CD4-positive, alpha-beta T cell (primary cell): ENCODE measurements around the gene RALY. TPM values are rescaled to one million over a fixed set of nuclear protein-coding genes. Genes with fewer than 3 reads are reported as not detected.

ENCODE experiments used
- ATAC-seq: fragments of 200-7000 bp; cut with Tn5 transposase; one replicate; pipeline ENCODE4 v1.10.0; 2022; ENCODE audit warnings: mild to moderate bottlenecking; ENCODE audit not compliant: poor library complexity
- CTCF ChIA-PET: fragments of 350-600 bp; sonication (Branson Sonifier 250); formaldehyde crosslinking; loops from one replicate; lab custom pipeline; 2021; ENCODE audit warnings: antibody characterized with exemption, inconsistent platforms; lab: Charles Lee
- POLR2A ChIA-PET: fragments of 350-600 bp; sonication (Branson Sonifier 250); formaldehyde crosslinking; loops from one replicate; lab custom pipeline; 2021; ENCODE audit warnings: antibody characterized with exemption, inconsistent platforms; lab: Charles Lee
- DNase-seq, 14 experiments: peaks; one replicate each; pipeline ENCODE4 v3.0.0-alpha.2; 2013 to 2020; ENCODE audit warnings: mixed read lengths in 2 of 14
- H3K27ac ChIP-seq, 2 donors: one replicate each; pipeline versions ENCODE4 v1.5.1 to v1.7.0; 2013; ENCODE audit warnings: low read length in 2 of 2, low read depth in 1 of 2, mild to moderate bottlenecking in 1 of 2
- H3K27me3 ChIP-seq, 2 experiments: 1 replicate in 1 of 2; 2 replicates in 1 of 2; pipeline versions ENCODE4 v1.6.1 to v1.7.0; 2013; ENCODE audit warnings: low read length in 2 of 2, control low read depth in 1 of 2, mild to moderate bottlenecking in 1 of 2, moderate library complexity in 1 of 2; ENCODE audit not compliant: insufficient read depth in 2 of 2, control insufficient read depth in 1 of 2
- H3K36me3 ChIP-seq: one replicate; pipeline ENCODE4 v1.6.1; 2013; ENCODE audit warnings: low read length, control low read depth; ENCODE audit not compliant: insufficient read depth
- H3K4me1 ChIP-seq: one replicate; pipeline ENCODE4 v1.6.1; 2013; ENCODE audit warnings: low read length, control low read depth; ENCODE audit not compliant: insufficient read depth
- H3K4me3 ChIP-seq: one replicate; pipeline ENCODE4 v1.5.1; 2013; ENCODE audit warnings: mild to moderate bottlenecking, low read length, moderate library complexity
- H3K9me3 ChIP-seq, 2 experiments: 1 replicate in 1 of 2; 2 replicates in 1 of 2; pipeline versions ENCODE4 v1.6.1 to v1.7.0; 2013; ENCODE audit warnings: low read length in 2 of 2, mild to moderate bottlenecking in 2 of 2, control low read depth in 1 of 2, moderate library complexity in 1 of 2; ENCODE audit not compliant: control insufficient read depth in 1 of 2, insufficient read depth in 1 of 2
- H3K27ac Mint-ChIP-seq: one replicate; pipeline ENCODE4 v1.8.0; 2020; ENCODE audit warnings: mixed read lengths
- H3K27me3 Mint-ChIP-seq: one replicate; pipeline ENCODE4 v1.8.0; 2021; ENCODE audit warnings: mixed read lengths
- H3K36me3 Mint-ChIP-seq: one replicate; pipeline ENCODE4 v1.8.0; 2021; ENCODE audit warnings: low read depth, mixed read lengths
- H3K4me1 Mint-ChIP-seq: one replicate; pipeline ENCODE4 v1.8.0; 2021; ENCODE audit warnings: low read depth, mixed read lengths
- H3K4me3 Mint-ChIP-seq: one replicate; pipeline ENCODE4 v1.8.0; 2020; ENCODE audit warnings: mild to moderate bottlenecking, mixed read lengths
- H3K9me3 Mint-ChIP-seq: one replicate; pipeline ENCODE4 v1.8.0; 2020; ENCODE audit warnings: mixed read lengths
- intact Hi-C, 2 experiments: fragments of 100-400 bp; cut with DNase I in 1 of 2; cut with micrococcal nuclease in 1 of 2; formaldehyde crosslinking; loops; one replicate each; pipeline versions ENCODE4 v1.15.1 to v1.9.0; 2023 to 2025; cut with DNase I, micrococcal nuclease
- total RNA-seq, 174 experiments: library from RNA in 2 of 174; stranded (reverse) in 2 of 174; gene quantifications; one replicate each; pipeline ENCODE4 v1.2.3 and lab custom pipeline; 2021 to 2026
- TF ChIP-seq, protein P1 (sequence below): fragments of 200-600 bp; IDR thresholded peaks from one replicate; pipeline ENCODE4 v1.8.0; 2022; ENCODE audit warnings: antibody characterized with exemption, mild to moderate bottlenecking

The RALY gene
- total RNA-seq, 2 experiments from 2014 or later, result 112 TPM

DNA sequence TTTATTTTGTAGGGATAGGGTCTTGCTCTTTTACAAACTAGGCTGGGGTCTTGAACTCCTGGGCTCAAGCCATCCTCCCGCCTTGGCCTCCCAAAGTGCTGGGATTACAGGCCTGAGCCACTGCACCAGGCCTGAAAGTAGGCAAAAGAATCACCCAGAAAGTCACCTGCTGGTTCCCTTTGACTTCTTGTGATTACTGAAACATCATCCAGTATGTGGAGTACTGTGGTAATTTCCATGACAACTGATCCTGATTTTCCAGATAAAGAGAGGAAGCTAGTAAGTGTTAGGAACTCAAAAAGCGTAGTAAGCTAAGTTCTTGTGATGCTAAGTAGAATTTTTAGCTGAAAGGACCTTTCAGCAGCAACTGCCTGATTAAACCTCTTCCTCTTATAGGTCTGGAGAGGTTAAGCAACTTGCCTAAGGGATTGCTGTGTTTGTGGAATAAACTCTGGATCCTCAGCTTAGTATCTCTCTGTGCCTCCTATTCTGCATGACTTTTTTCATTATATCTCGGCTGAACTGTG lies 16.8 kb downstream of the RALY start:
- H3K36me3 Mint-ChIP-seq, result peaks cover 18% of the 10 kb centered on the region
- Histone ChIP-seq H3K9me3 (no peaks in the 10 kb centered on the region), H3K4me1 (peaks cover 61% of the 10 kb centered on the region), H3K36me3 (peaks cover 4% of the 10 kb centered on the region), H3K27ac (no peak overlapping the region), H3K4me3 (no peak overlapping the region), H3K27me3 (no peaks in the 10 kb centered on the region)
- H3K9me3 Mint-ChIP-seq, result no peaks in the 10 kb centered on the region
- H3K4me3 Mint-ChIP-seq, result no peak overlapping the region
- ATAC-seq (no peak), DNase-seq (no peak)
- H3K4me1 Mint-ChIP-seq, result peaks cover 92% of the 10 kb centered on the region
- intact Hi-C loops, result no loop called here
- POLR2A ChIA-PET, result interaction anchor here (0.6 to 0.7 kb wide), 2 partner anchors 17 to 193 kb away, joined by 3 read pairs; no protein-coding TSS in a partner anchor
- peak overlapping the region; percentile 50 for H3K27ac Mint-ChIP-seq
- TF ChIP-seq, protein P1, sequence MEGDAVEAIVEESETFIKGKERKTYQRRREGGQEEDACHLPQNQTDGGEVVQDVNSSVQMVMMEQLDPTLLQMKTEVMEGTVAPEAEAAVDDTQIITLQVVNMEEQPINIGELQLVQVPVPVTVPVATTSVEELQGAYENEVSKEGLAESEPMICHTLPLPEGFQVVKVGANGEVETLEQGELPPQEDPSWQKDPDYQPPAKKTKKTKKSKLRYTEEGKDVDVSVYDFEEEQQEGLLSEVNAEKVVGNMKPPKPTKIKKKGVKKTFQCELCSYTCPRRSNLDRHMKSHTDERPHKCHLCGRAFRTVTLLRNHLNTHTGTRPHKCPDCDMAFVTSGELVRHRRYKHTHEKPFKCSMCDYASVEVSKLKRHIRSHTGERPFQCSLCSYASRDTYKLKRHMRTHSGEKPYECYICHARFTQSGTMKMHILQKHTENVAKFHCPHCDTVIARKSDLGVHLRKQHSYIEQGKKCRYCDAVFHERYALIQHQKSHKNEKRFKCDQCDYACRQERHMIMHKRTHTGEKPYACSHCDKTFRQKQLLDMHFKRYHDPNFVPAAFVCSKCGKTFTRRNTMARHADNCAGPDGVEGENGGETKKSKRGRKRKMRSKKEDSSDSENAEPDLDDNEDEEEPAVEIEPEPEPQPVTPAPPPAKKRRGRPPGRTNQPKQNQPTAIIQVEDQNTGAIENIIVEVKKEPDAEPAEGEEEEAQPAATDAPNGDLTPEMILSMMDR, result no peak
- CTCF ChIA-PET, result no interaction called here
- no peaks in the 10 kb centered on the region for H3K27me3 Mint-ChIP-seq

DNA sequence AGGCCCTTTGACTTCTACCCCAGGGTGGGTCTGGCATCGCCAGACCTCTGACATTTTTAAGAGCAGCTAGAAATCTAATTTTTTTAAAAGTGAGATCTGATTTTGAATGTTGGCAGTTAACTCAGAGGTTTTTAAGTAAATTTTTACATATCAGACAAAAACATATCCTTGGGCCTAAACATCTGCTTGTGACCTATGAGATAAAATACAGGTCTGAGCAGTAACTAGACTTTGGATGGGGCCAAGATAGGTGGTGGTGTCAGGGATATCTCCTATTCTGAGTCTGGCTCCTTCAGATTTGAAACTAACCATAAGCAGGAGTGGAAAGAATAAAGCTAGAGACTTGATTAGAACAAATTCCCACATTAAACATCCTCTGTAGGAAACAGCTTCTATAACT lies 17.6 kb downstream of the RALY start:
- ChIA-PET POLR2A (interaction anchor here (0.7 kb wide), 1 partner anchor 12 kb away, joined by 4 read pairs; no protein-coding TSS in a partner anchor), CTCF (no interaction called here)
- Mint-ChIP-seq H3K36me3 (peaks cover 16% of the 10 kb centered on the region), H3K4me1 (peaks cover 92% of the 10 kb centered on the region), H3K4me3 (no peak overlapping the region), H3K27me3 (no peaks in the 10 kb centered on the region), H3K9me3 (no peaks in the 10 kb centered on the region), H3K27ac (no peak overlapping the region)
- TF ChIP-seq, protein P1, result no peak
- Histone ChIP-seq H3K9me3 (no peaks in the 10 kb centered on the region), H3K27me3 (no peaks in the 10 kb centered on the region), H3K27ac (no peak overlapping the region), H3K4me1 (peaks cover 69% of the 10 kb centered on the region), H3K36me3 (peaks cover 4% of the 10 kb centered on the region), H3K4me3 (no peak overlapping the region)
- DNase-seq, result no peak
- intact Hi-C loops, result no loop called here
- ATAC-seq, result no peak

DNA sequence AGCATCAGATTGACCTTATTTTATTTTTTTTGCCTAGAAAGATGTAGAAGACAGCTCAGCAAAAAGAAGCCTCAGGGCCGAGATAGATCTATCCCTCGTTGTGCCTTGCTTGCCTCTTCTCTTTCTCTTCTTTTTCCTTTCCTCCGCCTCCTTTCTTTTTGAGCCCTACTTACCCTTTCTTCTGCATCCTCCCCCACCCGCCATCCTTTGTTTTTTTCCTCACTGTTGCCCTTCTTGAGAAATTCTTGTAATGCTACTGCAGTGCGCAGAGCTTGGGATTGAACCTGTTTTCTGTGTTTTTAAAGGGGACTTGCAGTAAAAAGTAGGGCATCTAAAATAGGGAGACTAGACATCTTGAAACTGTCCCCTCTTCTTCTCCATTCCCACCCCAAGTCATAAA lies 18.6 kb downstream of the RALY start:
- no peaks in the 10 kb centered on the region for H3K9me3 Mint-ChIP-seq
- intact Hi-C loops, result no loop called here
- H3K27ac Mint-ChIP-seq, result peak overlapping the region; percentile 43
- no peak for ATAC-seq
- H3K4me3 Mint-ChIP-seq, result peak overlapping the region; percentile 3
- peaks cover 95% of the 10 kb centered on the region for H3K4me1 Mint-ChIP-seq
- H3K9me3 ChIP-seq, result no peaks in the 10 kb centered on the region
- H3K27ac ChIP-seq, result no peak overlapping the region
- no peaks in the 10 kb centered on the region for H3K27me3 Mint-ChIP-seq
- H3K27me3 ChIP-seq, result no peaks in the 10 kb centered on the region
- no peak overlapping the region for H3K4me3 ChIP-seq
- TF ChIP-seq, protein P1, result no peak
- CTCF ChIA-PET, result no interaction called here
- POLR2A ChIA-PET, result interaction anchor here (1.3 kb wide), 1 partner anchor 19 kb away, joined by 6 read pairs; the partner anchor contains the start of gene RALY
- H3K4me1 ChIP-seq, result peaks cover 74% of the 10 kb centered on the region
- H3K36me3 ChIP-seq, result no peaks in the 10 kb centered on the region
- H3K36me3 Mint-ChIP-seq, result peaks cover 9% of the 10 kb centered on the region
- DNase-seq, result no peak
